Nephron (organoid): Measurements from ENCODE around the gene DDX23.
A peak's percentile ranks its signal among the peaks of the same experiment; 100 is the strongest.
"Not testable (repeated sequence)": the region's sequence is repeated elsewhere in the genome, so short reads cannot be mapped to it uniquely, and the experiment has no call there.

ENCODE experiments used
- H3K27ac Mint-ChIP-seq, 3 experiments: 2 replicates each; pipeline ENCODE4 v1.8.0; 2020; ENCODE audit warnings: mixed read lengths in 3 of 3, mild to moderate bottlenecking in 2 of 3, moderate library complexity in 1 of 3
- H3K27me3 Mint-ChIP-seq: 2 replicates; pipeline ENCODE4 v1.8.0; 2021; ENCODE audit warnings: low read depth, mild to moderate bottlenecking, moderate library complexity, mixed read lengths
- H3K36me3 Mint-ChIP-seq: 2 replicates; pipeline ENCODE4 v1.8.0; 2020; ENCODE audit warnings: low read depth, mixed read lengths
- H3K4me1 Mint-ChIP-seq: 2 replicates; pipeline ENCODE4 v1.8.0; 2020; ENCODE audit warnings: mixed read lengths
- H3K4me3 Mint-ChIP-seq, 3 experiments: 2 replicates each; pipeline ENCODE4 v1.8.0; 2020; ENCODE audit warnings: mild to moderate bottlenecking in 3 of 3, mixed read lengths in 3 of 3, moderate library complexity in 2 of 3
- H3K9me3 Mint-ChIP-seq: 2 replicates; pipeline ENCODE4 v1.8.0; 2020; ENCODE audit warnings: mixed read lengths
- TF ChIP-seq, protein P1 (sequence below), 3 experiments: fragments of 200-600 bp; sonication (generic); IDR thresholded peaks; one replicate each; pipeline ENCODE4 v1.5.0; 2021; ENCODE audit warnings: antibody characterized with exemption in 3 of 3; ENCODE audit not compliant: unreplicated experiment in 3 of 3

Gene DDX23

DNA sequence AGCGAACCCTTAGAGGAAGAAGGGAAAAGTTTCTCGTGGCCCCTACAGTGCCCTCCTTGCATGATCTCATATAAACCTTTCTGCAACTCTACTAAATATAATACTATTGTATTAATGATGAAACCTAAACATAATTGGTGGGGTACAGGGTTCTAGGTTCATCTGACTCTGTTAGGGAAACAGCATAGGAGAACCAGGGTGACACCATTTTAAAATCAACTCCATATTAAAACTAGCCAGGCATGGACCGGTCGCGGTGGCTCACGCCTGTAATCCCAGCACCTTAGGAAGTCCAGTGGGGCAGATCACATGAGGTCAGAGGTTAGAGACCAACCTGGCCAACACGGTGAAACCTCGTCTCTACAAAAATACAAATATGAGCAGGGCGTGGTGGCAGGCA, 28.7 kb upstream of the DDX23 start:
- H3K27ac Mint-ChIP-seq: peak overlapping the region in 2 of 3 experiments; percentile 1 to 37
- H3K36me3 Mint-ChIP-seq: no peaks in the 10 kb centered on the region
- TF ChIP-seq, protein P1, sequence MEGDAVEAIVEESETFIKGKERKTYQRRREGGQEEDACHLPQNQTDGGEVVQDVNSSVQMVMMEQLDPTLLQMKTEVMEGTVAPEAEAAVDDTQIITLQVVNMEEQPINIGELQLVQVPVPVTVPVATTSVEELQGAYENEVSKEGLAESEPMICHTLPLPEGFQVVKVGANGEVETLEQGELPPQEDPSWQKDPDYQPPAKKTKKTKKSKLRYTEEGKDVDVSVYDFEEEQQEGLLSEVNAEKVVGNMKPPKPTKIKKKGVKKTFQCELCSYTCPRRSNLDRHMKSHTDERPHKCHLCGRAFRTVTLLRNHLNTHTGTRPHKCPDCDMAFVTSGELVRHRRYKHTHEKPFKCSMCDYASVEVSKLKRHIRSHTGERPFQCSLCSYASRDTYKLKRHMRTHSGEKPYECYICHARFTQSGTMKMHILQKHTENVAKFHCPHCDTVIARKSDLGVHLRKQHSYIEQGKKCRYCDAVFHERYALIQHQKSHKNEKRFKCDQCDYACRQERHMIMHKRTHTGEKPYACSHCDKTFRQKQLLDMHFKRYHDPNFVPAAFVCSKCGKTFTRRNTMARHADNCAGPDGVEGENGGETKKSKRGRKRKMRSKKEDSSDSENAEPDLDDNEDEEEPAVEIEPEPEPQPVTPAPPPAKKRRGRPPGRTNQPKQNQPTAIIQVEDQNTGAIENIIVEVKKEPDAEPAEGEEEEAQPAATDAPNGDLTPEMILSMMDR (IDR thresholded peaks at IDR 0.05; ENCODE audit: unreplicated experiment in 3 of 3): no peak
- H3K4me1 Mint-ChIP-seq: peaks cover 44% of the 10 kb centered on the region
- H3K9me3 Mint-ChIP-seq: no peaks in the 10 kb centered on the region
- peaks cover 11% of the 10 kb centered on the region for H3K27me3 Mint-ChIP-seq
- no peak overlapping the region for H3K4me3 Mint-ChIP-seq

DNA sequence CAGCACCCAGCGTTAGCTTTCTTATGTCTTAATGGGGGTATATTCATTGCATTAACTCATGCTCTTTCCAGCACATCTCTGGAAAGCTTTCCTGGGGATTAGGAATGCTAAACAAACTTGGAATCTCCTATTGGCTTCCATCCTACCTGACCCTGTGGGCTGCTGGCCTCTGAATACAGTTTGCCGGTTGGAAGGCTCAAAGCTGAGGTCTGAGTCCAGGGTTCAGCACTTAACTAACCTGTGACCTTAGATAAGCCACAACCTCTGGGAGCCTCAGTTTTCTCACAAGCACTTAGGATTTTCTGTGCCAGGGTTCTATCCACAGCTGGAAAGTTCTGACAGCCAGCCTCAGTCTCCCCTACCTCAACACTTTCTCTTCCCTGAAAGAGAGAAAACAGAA, 26.6 kb upstream of the DDX23 start:
- H3K4me1 Mint-ChIP-seq: peaks cover 36% of the 10 kb centered on the region
- H3K27me3 Mint-ChIP-seq: peaks cover 11% of the 10 kb centered on the region
- H3K36me3 Mint-ChIP-seq: no peaks in the 10 kb centered on the region
- H3K9me3 Mint-ChIP-seq: no peaks in the 10 kb centered on the region
- no peak overlapping the region for H3K27ac Mint-ChIP-seq
- TF ChIP-seq, protein P1 (IDR thresholded peaks at IDR 0.05; ENCODE audit: unreplicated experiment in 3 of 3): no peak
- no peak overlapping the region for H3K4me3 Mint-ChIP-seq

- Mint-ChIP-seq H3K27ac (peak overlapping the region in 2 of 3 experiments; percentile 11 to 51), H3K4me1 (peaks cover 20% of the 10 kb centered on the region), H3K4me3 (no peak overlapping the region), H3K27me3 (peaks cover 11% of the 10 kb centered on the region), H3K9me3 (no peaks in the 10 kb centered on the region), H3K36me3 (no peaks in the 10 kb centered on the region)
- TF ChIP-seq, protein P1 (IDR thresholded peaks at IDR 0.05; ENCODE audit: unreplicated experiment in 3 of 3): no peak
Observed at GRCh38 chr12:48875944-48876515, 24.1 kb upstream of the DDX23 start.

GRCh38 chr12:48873534-48873933, 21.6 kb upstream of the DDX23 start:
- H3K27ac Mint-ChIP-seq: peak overlapping the region in 2 of 3 experiments; percentile 47 to 49
- not testable (repeated sequence) for H3K27me3 Mint-ChIP-seq, H3K4me3 Mint-ChIP-seq, H3K9me3 Mint-ChIP-seq, H3K36me3 Mint-ChIP-seq
- H3K4me1 Mint-ChIP-seq: peaks cover 27% of the 10 kb centered on the region

DNA sequence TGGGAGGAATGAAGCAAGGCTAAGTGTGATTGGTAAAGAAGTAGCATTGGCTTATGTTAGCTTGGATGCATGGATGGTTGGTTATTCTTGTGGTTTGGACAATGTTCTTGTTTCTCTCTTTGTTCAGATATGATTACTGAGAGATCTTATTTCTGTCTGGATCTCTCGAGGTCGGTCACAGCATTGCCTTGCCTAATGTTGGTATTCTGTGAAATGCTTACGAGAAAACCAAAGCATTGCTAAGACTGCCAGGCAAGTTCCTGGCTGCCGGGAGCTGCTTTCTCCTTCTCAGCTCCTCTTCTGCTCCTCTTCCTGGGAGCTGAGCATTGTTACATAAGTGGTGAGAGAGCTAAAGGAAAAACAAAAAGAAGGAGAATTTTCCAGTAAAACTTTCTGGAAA, 21.1 kb upstream of the DDX23 start:
- TF ChIP-seq, protein P1 (IDR thresholded peaks at IDR 0.05; ENCODE audit: unreplicated experiment in 3 of 3): no peak
- Mint-ChIP-seq H3K36me3 (no peaks in the 10 kb centered on the region), H3K27me3 (peaks cover 4% of the 10 kb centered on the region), H3K4me1 (peaks cover 31% of the 10 kb centered on the region), H3K4me3 (no peak overlapping the region), H3K27ac (peak overlapping the region in 2 of 3 experiments; percentile 47 to 49), H3K9me3 (no peaks in the 10 kb centered on the region)

GRCh38 chr12:48869191-48869590, 17.2 kb upstream of the DDX23 start:
- TF ChIP-seq, protein P1 (IDR thresholded peaks at IDR 0.05; ENCODE audit: unreplicated experiment in 3 of 3): no peak
- peak overlapping the region in 1 of 3 experiments; percentile 21 for H3K4me3 Mint-ChIP-seq
- no peaks in the 10 kb centered on the region for H3K36me3 Mint-ChIP-seq
- H3K4me1 Mint-ChIP-seq: peaks cover 38% of the 10 kb centered on the region
- peaks cover 19% of the 10 kb centered on the region for H3K27me3 Mint-ChIP-seq
- peak overlapping the region in 2 of 3 experiments; percentile 6 to 10 for H3K27ac Mint-ChIP-seq
- H3K9me3 Mint-ChIP-seq: no peaks in the 10 kb centered on the region
